HEK293T (cell line): Measurements from ENCODE around the gene IDH3A.

Experiments
- BHLHE40 ChIP-seq: fragments of 450-650 bp; IDR thresholded peaks from 2 replicates; pipeline ENCODE4 v1.6.1; 2016; ENCODE audit warnings: mild to moderate bottlenecking, moderate library complexity, borderline replicate concordance
- FOXA1 ChIP-seq: fragments of 450-650 bp; IDR thresholded peaks from 2 replicates; pipeline ENCODE4 v1.6.1; 2016; ENCODE audit warnings: mild to moderate bottlenecking
- FOXM1 ChIP-seq: fragments of 450-650 bp; IDR thresholded peaks from 2 replicates; pipeline ENCODE4 v1.6.1; 2017; ENCODE audit warnings: mild to moderate bottlenecking, borderline replicate concordance
- HDGF ChIP-seq: fragments of 450-650 bp; IDR thresholded peaks from 2 replicates; pipeline ENCODE4 v1.6.1; 2017; ENCODE audit warnings: antibody characterized with exemption, borderline replicate concordance
- L3MBTL2 ChIP-seq: fragments of 450-650 bp; conservative IDR thresholded peaks from 2 replicates; pipeline ENCODE4 v1.6.1; 2016; ENCODE audit warnings: mild to moderate bottlenecking
- NFRKB ChIP-seq: fragments of 450-650 bp; IDR thresholded peaks from 2 replicates; pipeline ENCODE4 v1.6.1; 2016; ENCODE audit warnings: mild to moderate bottlenecking, moderate library complexity
- PKNOX1 ChIP-seq: fragments of 450-650 bp; IDR thresholded peaks from 2 replicates; pipeline ENCODE4 v1.6.1; 2016
- SUZ12 ChIP-seq: fragments of 450-650 bp; IDR thresholded peaks from 2 replicates; pipeline ENCODE4 v1.6.1; 2016; ENCODE audit warnings: mild to moderate bottlenecking
- TARDBP ChIP-seq: fragments of 450-650 bp; IDR thresholded peaks from 2 replicates; pipeline ENCODE4 v1.6.1; 2016
- ZNF384 ChIP-seq: fragments of 450-650 bp; IDR thresholded peaks from 2 replicates; pipeline ENCODE4 v1.6.1; 2016

DNA sequence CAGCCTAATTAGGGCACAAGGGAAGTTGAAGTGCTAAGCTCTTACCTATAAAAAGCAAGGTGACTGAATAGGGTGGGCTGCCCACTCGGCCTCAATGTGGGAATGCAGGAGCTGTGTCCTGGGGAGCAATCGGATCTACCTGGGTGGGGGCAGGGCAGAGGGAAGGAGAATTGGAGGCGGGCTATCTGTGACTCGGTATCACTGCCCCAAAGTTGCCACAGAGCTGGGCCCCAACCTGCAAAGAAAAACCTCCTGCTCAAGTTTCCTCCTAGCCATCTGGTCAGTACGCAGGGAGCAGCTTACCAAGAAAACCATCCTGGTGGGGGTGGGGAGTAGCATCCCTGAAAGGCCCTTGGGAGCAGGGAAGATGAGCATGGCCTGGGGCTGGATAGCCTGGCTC lies 28.6 kb upstream of the IDH3A start:
- TF ChIP-seq FOXM1 (no peak), PKNOX1 (no peak), TARDBP (no peak), HDGF (no peak), ZNF384 (no peak), NFRKB (no peak), BHLHE40 (no peak), L3MBTL2 (no peak), SUZ12 (no peak), FOXA1 (no peak)
